Uterus (tissue), 4 donors: Measurements from ENCODE around the gene PRKAR1B. TPM values are rescaled to one million over a fixed set of nuclear protein-coding genes. Genes with fewer than 3 reads are reported as not detected.

Experiments
- DNase-seq, 2 donors: peaks; one replicate each; pipeline ENCODE4 v3.0.0-alpha.2; 2019 to 2020
- H3K27ac ChIP-seq, 2 donors: fragments of 200-600 bp; sonication (generic); 1 replicate in 1 of 2; 2 replicates in 1 of 2; pipeline ENCODE4 v1.5.1; 2016 to 2018
- H3K27me3 ChIP-seq, 2 donors: fragments of 200-600 bp; sonication (generic); one replicate each; pipeline ENCODE4 v1.5.1; 2018 to 2019; ENCODE audit warnings: control low read depth in 1 of 2
- H3K36me3 ChIP-seq, 2 donors: fragments of 200-600 bp; sonication (generic); one replicate each; pipeline ENCODE4 v1.5.1; 2019; ENCODE audit warnings: control low read depth in 1 of 2
- H3K4me1 ChIP-seq, 2 donors: fragments of 200-600 bp; sonication (generic); one replicate each; pipeline ENCODE4 v1.5.1; 2018 to 2019; ENCODE audit warnings: control low read depth in 1 of 2
- H3K4me3 ChIP-seq, 2 donors: fragments of 200-600 bp; sonication (generic); 1 replicate in 1 of 2; 2 replicates in 1 of 2; pipeline ENCODE4 v1.5.1; 2018 to 2019; ENCODE audit warnings: mild to moderate bottlenecking in 1 of 2
- H3K9me3 ChIP-seq, 2 donors: fragments of 200-600 bp; sonication (generic); one replicate each; pipeline ENCODE4 v1.5.1; 2019; ENCODE audit warnings: control low read depth in 1 of 2
- CTCF ChIP-seq, 4 experiments: fragments of 200-600 bp in 2 of 4; fragments of 450-650 bp in 2 of 4; sonication (generic) in 2 of 4; IDR thresholded peaks; one replicate each; pipeline ENCODE4 v1.5.1; 2016 to 2019; ENCODE audit warnings: antibody characterized with exemption in 4 of 4, mild to moderate bottlenecking in 2 of 4, moderate library complexity in 1 of 4
- POLR2A ChIP-seq, 2 donors: fragments of 450-650 bp; IDR thresholded peaks; one replicate each; pipeline ENCODE4 v1.6.1; 2016; ENCODE audit warnings: antibody characterized with exemption in 2 of 2, mild to moderate bottlenecking in 1 of 2, moderate library complexity in 1 of 2
- intact Hi-C: fragments of 100-400 bp; cut with DNase I; formaldehyde crosslinking; loops from one replicate; pipeline ENCODE4 v1.15.1; 2023; ENCODE audit warnings: low total_unique reads
- total RNA-seq, 4 donors: library from RNA; depleted of rRNA in 3 of 4; stranded (reverse); fragments of >200 nt in 3 of 4; gene quantifications; one replicate each; pipeline versions ENCODE4 v1.1.0 to v1.2.4, GENCODE V29; 2014 to 2023
- donor health status: DM: yes; HTN: yes; CAD: no.

Gene PRKAR1B
- total RNA-seq, 4 donors from 2014 or later, result 1.0 to 45.2 (median 28.7) TPM

GRCh38 chr7:630539-630938 lies 96.5 kb downstream of the PRKAR1B start:
- Histone ChIP-seq H3K36me3 (no peaks in the 10 kb centered on the region), H3K4me3 (no peak overlapping the region), H3K27ac (no peak overlapping the region), H3K4me1 (no peaks in the 10 kb centered on the region), H3K27me3 (no peaks in the 10 kb centered on the region), H3K9me3 (peaks cover 0 to 6% of the 10 kb centered on the region in 2 donors)
- TF ChIP-seq CTCF (IDR thresholded peaks at IDR 0.05), result no peak
- TF ChIP-seq POLR2A (IDR thresholded peaks at IDR 0.05), result no peak
- intact Hi-C loops, result loop anchor here (10.0 kb wide), 1 partner anchor 306 kb away; no protein-coding TSS in a partner anchor
- DNase-seq, result no peak

- Histone ChIP-seq H3K4me3 (no peak overlapping the region), H3K27ac (no peak overlapping the region), H3K9me3 (peaks cover 4 to 10% of the 10 kb centered on the region in 2 donors), H3K27me3 (no peaks in the 10 kb centered on the region), H3K4me1 (no peaks in the 10 kb centered on the region), H3K36me3 (no peaks in the 10 kb centered on the region)
- TF ChIP-seq POLR2A (IDR thresholded peaks at IDR 0.05) (no peak), CTCF (IDR thresholded peaks at IDR 0.05) (no peak)
- intact Hi-C loops, result loop anchor here (10.0 kb wide), 1 partner anchor 305 kb away; no protein-coding TSS in a partner anchor
- DNase-seq, result no peak
Measured at GRCh38 chr7:630111-630511, 97.0 kb downstream of the PRKAR1B start.

- Histone ChIP-seq H3K27ac (no peak overlapping the region), H3K27me3 (no peaks in the 10 kb centered on the region), H3K4me1 (no peaks in the 10 kb centered on the region), H3K4me3 (no peak overlapping the region), H3K36me3 (no peaks in the 10 kb centered on the region), H3K9me3 (peaks cover 5 to 19% of the 10 kb centered on the region in 2 donors)
- TF ChIP-seq POLR2A (IDR thresholded peaks at IDR 0.05) (no peak), CTCF (IDR thresholded peaks at IDR 0.05) (no peak)
- no peak for DNase-seq
- intact Hi-C loops, result no loop called here
Measured at GRCh38 chr7:628826-629225, 98.3 kb downstream of the PRKAR1B start.

GRCh38 chr7:628402-628763 lies 98.7 kb downstream of the PRKAR1B start:
- H3K27me3 ChIP-seq, result no peaks in the 10 kb centered on the region
- no peaks in the 10 kb centered on the region for H3K4me1 ChIP-seq
- no peak overlapping the region for H3K27ac ChIP-seq
- H3K9me3 ChIP-seq, result peaks cover 5 to 19% of the 10 kb centered on the region in 2 donors
- intact Hi-C loops, result no loop called here
- no peak overlapping the region for H3K4me3 ChIP-seq
- no peak for TF ChIP-seq CTCF (IDR thresholded peaks at IDR 0.05)
- no peak for TF ChIP-seq POLR2A (IDR thresholded peaks at IDR 0.05)
- H3K36me3 ChIP-seq, result no peaks in the 10 kb centered on the region
- no peak for DNase-seq

- intact Hi-C loops, result no loop called here
- Histone ChIP-seq H3K27ac (no peak overlapping the region), H3K9me3 (peaks cover 5 to 19% of the 10 kb centered on the region in 2 donors), H3K36me3 (no peaks in the 10 kb centered on the region), H3K4me1 (no peaks in the 10 kb centered on the region), H3K4me3 (no peak overlapping the region), H3K27me3 (no peaks in the 10 kb centered on the region)
- TF ChIP-seq POLR2A (IDR thresholded peaks at IDR 0.05) (no peak), CTCF (IDR thresholded peaks at IDR 0.05) (no peak)
- no peak for DNase-seq
Measured at GRCh38 chr7:627661-628401, 99.2 kb downstream of the PRKAR1B start.
